ENCODE measurements around the gene SLCO4A1.
"Not testable (repeated sequence)": the region's sequence is repeated elsewhere in the genome, so short reads cannot be mapped to it uniquely, and the experiment has no call there.

SLCO4A1 gene

DNA sequence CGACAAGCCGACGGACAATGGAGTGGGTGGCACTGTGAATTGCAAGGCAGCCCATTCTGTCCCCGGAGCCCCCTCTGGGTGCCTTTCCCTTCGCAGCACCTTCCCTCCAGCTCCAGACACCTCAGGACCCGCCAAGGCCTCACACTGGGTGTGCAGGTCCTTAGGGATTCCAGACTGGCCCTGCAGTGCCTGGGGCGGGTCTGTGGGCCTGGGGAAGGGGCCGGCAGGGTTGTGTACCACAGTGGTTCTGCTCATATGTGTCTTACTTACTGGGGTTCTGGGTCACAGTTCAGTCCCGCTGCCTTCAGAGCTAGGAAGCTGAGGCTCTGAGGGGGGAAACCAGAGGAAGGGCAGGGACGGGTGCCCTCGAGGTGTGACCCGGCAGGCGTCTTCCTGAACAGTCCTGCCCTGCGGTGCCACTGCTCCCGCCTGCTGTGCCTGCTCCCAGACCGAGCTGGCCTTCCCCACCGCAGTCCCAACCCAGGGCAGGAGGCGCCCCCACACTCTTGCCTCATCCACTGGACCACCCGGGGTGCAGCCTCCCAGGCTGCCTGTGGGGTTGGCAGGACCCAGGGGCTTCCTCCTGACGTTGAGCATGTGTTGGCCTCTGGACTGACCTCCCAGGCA lies 16.3 kb upstream of the SLCO4A1 start:
- in situ Hi-C loops (cut with MboI; ENCODE audit: low sequenced_read_pairs, unreplicated experiment): no loop called here
- TF ChIP-seq CTCF (IDR thresholded peaks at IDR 0.05; ENCODE audit: borderline replicate concordance, control extremely low read depth, extremely low read depth, insufficient read depth, missing control alignments): no peak
- no peak for DNase-seq (ENCODE audit: low spot score)

DNA sequence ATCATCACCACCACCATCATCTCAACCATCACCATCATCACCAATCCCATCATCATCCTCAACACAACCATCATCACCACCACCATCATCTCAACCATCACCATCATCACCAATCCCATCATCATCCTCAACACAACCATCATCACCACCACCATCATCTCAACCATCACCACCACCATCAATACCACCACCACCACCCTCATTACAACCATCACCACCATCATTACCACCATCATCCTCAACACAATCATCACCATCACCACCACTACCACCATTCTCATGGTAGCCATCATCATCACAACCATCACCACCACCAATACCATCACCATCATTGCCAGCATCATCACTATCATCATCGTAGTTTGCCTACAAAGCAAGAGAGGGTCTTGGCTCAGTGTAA lies 14.9 kb upstream of the SLCO4A1 start:
- DNase-seq (ENCODE audit: low spot score); in situ Hi-C loops (cut with MboI; ENCODE audit: low sequenced_read_pairs, unreplicated experiment): not testable (repeated sequence)

DNA sequence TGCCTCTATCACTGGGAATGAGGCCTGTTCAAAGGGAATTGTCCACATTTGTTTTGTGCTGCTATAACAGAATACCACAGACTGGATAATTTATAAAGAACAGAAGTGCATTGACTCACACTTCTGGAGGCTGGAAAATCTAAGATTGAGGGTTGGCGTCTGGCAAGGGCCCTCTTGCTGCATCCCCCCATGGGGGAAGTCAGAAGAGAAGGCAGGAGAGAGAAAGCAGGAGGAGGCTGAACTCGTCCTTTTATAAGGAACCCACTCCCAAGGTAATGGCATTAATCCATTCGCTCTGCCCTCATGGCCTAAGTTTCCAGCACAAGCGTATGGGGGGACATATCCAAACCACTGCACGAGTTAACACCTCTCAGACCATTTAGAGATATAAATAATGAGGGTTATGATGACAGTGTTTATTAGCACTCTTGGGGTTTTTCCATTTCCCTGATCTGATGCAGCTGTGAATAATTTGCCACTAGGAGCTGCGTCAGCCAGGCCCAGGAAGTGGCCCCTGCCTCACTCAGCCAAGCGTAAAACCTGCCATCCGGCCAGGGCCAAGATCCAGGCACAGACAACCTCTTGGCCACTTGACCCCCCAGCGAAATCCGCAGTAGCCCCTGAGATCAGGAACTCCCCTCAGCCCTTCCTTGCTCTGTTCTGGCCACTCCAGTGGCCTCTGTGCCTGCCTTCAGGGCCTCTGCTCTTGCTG lies 14.2 kb upstream of the SLCO4A1 start:
- in situ Hi-C loops (cut with MboI; ENCODE audit: low sequenced_read_pairs, unreplicated experiment): no loop called here
- TF ChIP-seq CTCF (IDR thresholded peaks at IDR 0.05; ENCODE audit: borderline replicate concordance, control extremely low read depth, extremely low read depth, insufficient read depth, missing control alignments): no peak
- DNase-seq (ENCODE audit: low spot score): peak; percentile 71

GRCh38 chr20:62628691-62629090 lies 13.6 kb upstream of the SLCO4A1 start:
- no peak for TF ChIP-seq CTCF (IDR thresholded peaks at IDR 0.05; ENCODE audit: borderline replicate concordance, control extremely low read depth, extremely low read depth, insufficient read depth, missing control alignments)
- DNase-seq (ENCODE audit: low spot score): no peak
- in situ Hi-C loops (cut with MboI; ENCODE audit: low sequenced_read_pairs, unreplicated experiment): no loop called here

DNA sequence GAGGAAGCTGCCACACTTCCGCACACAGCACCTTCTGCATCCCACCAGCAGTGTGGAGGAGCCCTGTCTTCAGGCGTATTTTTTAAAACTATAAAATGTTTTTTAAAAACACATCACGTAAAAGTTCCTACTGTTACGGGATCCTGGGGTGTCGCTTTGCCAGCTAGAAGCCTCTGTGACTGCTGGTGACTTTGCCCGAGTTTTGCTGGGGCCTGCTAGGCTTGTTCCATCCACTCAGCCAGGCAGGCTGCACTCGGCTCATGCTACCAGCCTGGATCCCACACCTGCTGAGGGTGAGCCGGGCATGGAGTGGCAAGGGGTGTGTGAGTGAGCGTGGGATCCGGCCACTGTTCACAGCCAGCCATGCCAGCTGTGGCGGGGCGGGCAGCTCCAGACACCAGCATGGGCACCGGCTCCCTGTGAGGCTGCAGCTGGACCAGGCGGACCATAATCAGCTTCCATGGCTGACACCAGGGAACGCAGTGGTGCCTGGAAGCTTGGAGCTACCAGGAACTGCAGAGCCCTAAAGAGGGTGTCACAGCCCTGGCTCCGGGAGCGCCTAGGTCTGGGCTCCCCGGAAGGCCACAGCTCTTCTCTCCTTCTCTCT lies 12.3 kb upstream of the SLCO4A1 start:
- TF ChIP-seq CTCF (IDR thresholded peaks at IDR 0.05; ENCODE audit: borderline replicate concordance, control extremely low read depth, extremely low read depth, insufficient read depth, missing control alignments): no peak
- in situ Hi-C loops (cut with MboI; ENCODE audit: low sequenced_read_pairs, unreplicated experiment): no loop called here

GRCh38 chr20:62631336-62632308 lies 10.7 kb upstream of the SLCO4A1 start:
- in situ Hi-C loops (cut with MboI; ENCODE audit: low sequenced_read_pairs, unreplicated experiment): no loop called here
- TF ChIP-seq CTCF (IDR thresholded peaks at IDR 0.05; ENCODE audit: borderline replicate concordance, control extremely low read depth, extremely low read depth, insufficient read depth, missing control alignments): no peak
- DNase-seq (ENCODE audit: low spot score): no peak

More for the DNA sequence above, 12.3 kb upstream of the SLCO4A1 start:
- DNase-seq (ENCODE audit: low spot score): no peak

Data from GM13976 (cell line).